ENCODE data around the gene AHI1. TPM values are rescaled to one million over a fixed set of nuclear protein-coding genes. Genes with fewer than 3 reads are reported as not detected.

Gene AHI1
- total RNA-seq, 1 experiment from 2014 or later = 14.1 TPM

DNA sequence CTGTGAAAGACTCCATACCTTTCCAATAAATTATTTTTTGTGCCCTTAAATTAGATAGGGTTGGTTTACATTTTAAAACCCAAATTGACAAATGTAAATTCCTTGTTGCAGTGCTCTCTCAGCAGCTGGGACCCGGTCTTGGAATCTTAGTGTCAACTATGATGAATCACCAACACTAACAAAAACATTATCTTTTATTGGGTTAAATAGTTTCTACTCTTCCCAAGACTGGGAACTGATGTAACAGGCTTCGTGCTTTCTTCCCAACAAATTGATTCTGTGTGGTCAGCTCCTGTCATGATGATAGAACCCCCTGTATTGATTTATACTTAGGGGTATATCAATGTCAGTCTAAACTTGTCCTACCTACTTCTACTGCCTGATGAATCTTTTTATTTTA is 23.2 kb upstream of the AHI1 start:
- DNase-seq = no peak
- Histone ChIP-seq H3K27me3 (ENCODE audit: low read length) (no peaks in the 10 kb centered on the region), H3K4me2 (ENCODE audit: low read depth, low read length, poor library complexity, severe bottlenecking) (no peak overlapping the region), H3K9me3 (ENCODE audit: low read length) (no peaks in the 10 kb centered on the region), H3K36me3 (ENCODE audit: insufficient read depth, low read length) (no peaks in the 10 kb centered on the region), H3K4me3 (ENCODE audit: low read length) (no peak overlapping the region), H3K79me2 (ENCODE audit: low read length) (no peaks in the 10 kb centered on the region), H3K27ac (ENCODE audit: low read length) (no peak overlapping the region), H3K9me2 (replicated peaks; ENCODE audit: insufficient read depth, low read length) (no peaks in the 10 kb centered on the region), H4K20me1 (ENCODE audit: insufficient read depth, low read depth, low read length) (no peaks in the 10 kb centered on the region), H3K9ac (ENCODE audit: low read length) (no peak overlapping the region), H3K4me1 (ENCODE audit: low read length) (no peaks in the 10 kb centered on the region), H2AFZ (ENCODE audit: low read length) (no peak overlapping the region)

DNA sequence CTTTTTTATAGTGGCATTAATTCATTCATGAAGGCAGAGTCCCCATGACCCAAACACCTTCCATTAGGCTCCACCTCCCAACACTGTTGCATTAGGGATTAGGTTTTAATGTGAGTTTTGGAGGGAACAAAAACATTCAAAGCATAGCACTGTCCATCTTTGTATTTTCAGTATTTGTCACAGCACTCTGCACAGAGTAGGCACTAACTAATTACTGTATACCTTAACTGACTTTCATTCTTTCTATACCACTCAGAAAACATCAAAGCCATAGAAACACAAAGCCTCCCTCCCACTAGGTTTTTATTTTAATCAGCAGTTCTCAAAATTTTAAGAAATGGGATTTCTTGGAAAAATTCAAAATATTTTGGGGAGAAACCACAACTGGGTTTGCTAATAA is 21.8 kb upstream of the AHI1 start:
- Histone ChIP-seq H3K9me3 (ENCODE audit: low read length) (no peaks in the 10 kb centered on the region), H3K4me1 (ENCODE audit: low read length) (no peaks in the 10 kb centered on the region), H2AFZ (ENCODE audit: low read length) (no peak overlapping the region), H3K27ac (ENCODE audit: low read length) (no peak overlapping the region), H3K4me2 (ENCODE audit: low read depth, low read length, poor library complexity, severe bottlenecking) (no peak overlapping the region), H3K27me3 (ENCODE audit: low read length) (no peaks in the 10 kb centered on the region), H3K79me2 (ENCODE audit: low read length) (no peaks in the 10 kb centered on the region), H3K9ac (ENCODE audit: low read length) (no peak overlapping the region), H3K4me3 (ENCODE audit: low read length) (no peak overlapping the region), H3K36me3 (ENCODE audit: insufficient read depth, low read length) (no peaks in the 10 kb centered on the region), H4K20me1 (ENCODE audit: insufficient read depth, low read depth, low read length) (no peaks in the 10 kb centered on the region), H3K9me2 (replicated peaks; ENCODE audit: insufficient read depth, low read length) (no peaks in the 10 kb centered on the region)
- no peak for DNase-seq

DNA sequence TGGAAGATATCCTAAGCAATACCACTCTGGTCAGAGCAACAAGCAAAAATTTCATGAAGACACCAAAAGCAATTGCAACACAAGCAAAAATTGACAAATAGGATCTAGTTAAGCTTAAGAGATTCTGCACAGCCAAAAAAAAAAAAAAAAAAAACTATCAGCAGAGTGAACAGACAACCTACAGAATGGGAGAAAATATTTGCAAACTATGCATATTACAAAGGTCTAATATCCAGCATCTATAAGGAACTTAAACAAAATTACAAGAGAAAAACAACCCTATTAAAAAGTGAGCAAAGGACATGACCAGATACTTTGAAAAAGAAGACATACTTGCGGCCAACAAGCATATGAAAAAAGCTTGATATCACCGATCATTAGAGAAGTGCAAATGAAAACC is 20.0 kb upstream of the AHI1 start:
- Histone ChIP-seq H3K27ac (ENCODE audit: low read length) (no peak overlapping the region), H3K79me2 (ENCODE audit: low read length) (no peaks in the 10 kb centered on the region), H3K36me3 (ENCODE audit: insufficient read depth, low read length) (no peaks in the 10 kb centered on the region), H3K4me2 (ENCODE audit: low read depth, low read length, poor library complexity, severe bottlenecking) (no peak overlapping the region), H3K9me3 (ENCODE audit: low read length) (no peaks in the 10 kb centered on the region), H3K4me3 (ENCODE audit: low read length) (no peak overlapping the region), H3K27me3 (ENCODE audit: low read length) (no peaks in the 10 kb centered on the region), H3K9ac (ENCODE audit: low read length) (no peak overlapping the region), H3K9me2 (replicated peaks; ENCODE audit: insufficient read depth, low read length) (no peaks in the 10 kb centered on the region), H2AFZ (ENCODE audit: low read length) (no peak overlapping the region), H3K4me1 (ENCODE audit: low read length) (no peaks in the 10 kb centered on the region), H4K20me1 (ENCODE audit: insufficient read depth, low read depth, low read length) (no peaks in the 10 kb centered on the region)
- DNase-seq = no peak

- H3K36me3 ChIP-seq (ENCODE audit: insufficient read depth, low read length) = no peaks in the 10 kb centered on the region
- H3K4me3 ChIP-seq (ENCODE audit: low read length) = no peak overlapping the region
- H3K9ac ChIP-seq (ENCODE audit: low read length) = no peak overlapping the region
- H3K27me3 ChIP-seq (ENCODE audit: low read length) = no peaks in the 10 kb centered on the region
- H3K9me2 ChIP-seq (replicated peaks; ENCODE audit: insufficient read depth, low read length) = no peaks in the 10 kb centered on the region
- no peaks in the 10 kb centered on the region for H3K4me1 ChIP-seq (ENCODE audit: low read length)
- H4K20me1 ChIP-seq (ENCODE audit: insufficient read depth, low read depth, low read length) = no peaks in the 10 kb centered on the region
- H3K79me2 ChIP-seq (ENCODE audit: low read length) = no peaks in the 10 kb centered on the region
- H2AFZ ChIP-seq (ENCODE audit: low read length) = no peak overlapping the region
- no peak overlapping the region for H3K4me2 ChIP-seq (ENCODE audit: low read depth, low read length, poor library complexity, severe bottlenecking)
- DNase-seq = no peak
- no peak overlapping the region for H3K27ac ChIP-seq (ENCODE audit: low read length)
- no peaks in the 10 kb centered on the region for H3K9me3 ChIP-seq (ENCODE audit: low read length)
Measured at GRCh38 chr6:135514706-135515105, 17.2 kb upstream of the AHI1 start.

DNA sequence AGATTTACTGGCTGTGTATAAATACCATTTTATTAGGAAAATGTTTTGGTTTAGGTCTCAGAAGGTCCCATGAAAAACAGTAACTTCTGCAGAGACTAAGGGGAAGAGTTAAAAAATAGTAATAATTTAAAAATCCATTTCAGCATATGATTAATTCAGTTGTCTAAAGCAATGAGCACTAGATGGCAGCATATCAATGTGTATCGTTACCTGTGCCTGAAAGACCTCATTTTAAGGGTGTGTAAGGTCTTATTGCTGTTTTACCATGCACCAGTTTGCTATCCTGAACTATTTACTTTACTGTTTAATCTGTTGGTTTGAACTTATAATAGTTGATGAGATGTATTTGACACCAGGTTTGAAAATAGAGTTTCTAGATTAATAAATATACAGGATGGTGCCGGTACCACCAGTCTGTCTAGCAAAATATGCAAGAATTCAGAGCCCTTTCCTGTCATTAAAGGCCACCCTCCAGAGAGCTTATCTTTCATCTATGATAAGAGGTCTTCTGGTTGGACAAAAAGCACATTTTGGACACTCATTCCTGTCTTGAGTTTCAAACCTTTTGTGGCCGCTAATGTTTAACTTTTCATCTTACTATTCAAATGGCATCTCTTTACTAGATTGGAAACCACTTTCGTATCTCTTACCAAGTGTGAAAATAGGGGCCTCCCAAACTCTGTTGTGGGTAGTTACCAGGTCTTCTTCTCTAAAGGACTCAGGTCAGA is 8.9 kb upstream of the AHI1 start:
- Histone ChIP-seq H3K4me3 (ENCODE audit: low read length) (no peak overlapping the region), H4K20me1 (ENCODE audit: insufficient read depth, low read depth, low read length) (no peaks in the 10 kb centered on the region), H3K4me1 (ENCODE audit: low read length) (no peaks in the 10 kb centered on the region), H3K27ac (ENCODE audit: low read length) (no peak overlapping the region), H3K4me2 (ENCODE audit: low read depth, low read length, poor library complexity, severe bottlenecking) (peak overlapping the region; percentile 14), H3K9ac (ENCODE audit: low read length) (no peak overlapping the region), H3K9me2 (replicated peaks; ENCODE audit: insufficient read depth, low read length) (no peaks in the 10 kb centered on the region), H2AFZ (ENCODE audit: low read length) (no peak overlapping the region), H3K9me3 (ENCODE audit: low read length) (no peaks in the 10 kb centered on the region), H3K36me3 (ENCODE audit: insufficient read depth, low read length) (no peaks in the 10 kb centered on the region), H3K27me3 (ENCODE audit: low read length) (no peaks in the 10 kb centered on the region), H3K79me2 (ENCODE audit: low read length) (no peaks in the 10 kb centered on the region)
- peak; percentile 72 for DNase-seq

- no peak for DNase-seq
- Histone ChIP-seq H3K9ac (ENCODE audit: low read length) (no peak overlapping the region), H4K20me1 (ENCODE audit: insufficient read depth, low read depth, low read length) (no peaks in the 10 kb centered on the region), H3K9me2 (replicated peaks; ENCODE audit: insufficient read depth, low read length) (no peaks in the 10 kb centered on the region), H3K36me3 (ENCODE audit: insufficient read depth, low read length) (no peaks in the 10 kb centered on the region), H3K4me1 (ENCODE audit: low read length) (no peaks in the 10 kb centered on the region), H3K4me3 (ENCODE audit: low read length) (no peak overlapping the region), H2AFZ (ENCODE audit: low read length) (no peak overlapping the region), H3K79me2 (ENCODE audit: low read length) (no peaks in the 10 kb centered on the region), H3K27me3 (ENCODE audit: low read length) (no peaks in the 10 kb centered on the region), H3K27ac (ENCODE audit: low read length) (no peak overlapping the region), H3K4me2 (ENCODE audit: low read depth, low read length, poor library complexity, severe bottlenecking) (no peak overlapping the region), H3K9me3 (ENCODE audit: low read length) (no peaks in the 10 kb centered on the region)
Measured at GRCh38 chr6:135505648-135506047, 8.1 kb upstream of the AHI1 start.

GRCh38 chr6:135505222-135505621 is 7.7 kb upstream of the AHI1 start:
- H3K4me1 ChIP-seq (ENCODE audit: low read length) = no peaks in the 10 kb centered on the region

GRCh38 chr6:135504734-135505133 is 7.2 kb upstream of the AHI1 start:
- H3K27me3 ChIP-seq (ENCODE audit: low read length) = no peaks in the 10 kb centered on the region
- no peaks in the 10 kb centered on the region for H3K9me3 ChIP-seq (ENCODE audit: low read length)
- no peaks in the 10 kb centered on the region for H4K20me1 ChIP-seq (ENCODE audit: insufficient read depth, low read depth, low read length)
- no peak overlapping the region for H3K4me2 ChIP-seq (ENCODE audit: low read depth, low read length, poor library complexity, severe bottlenecking)
- H3K9me2 ChIP-seq (replicated peaks; ENCODE audit: insufficient read depth, low read length) = no peaks in the 10 kb centered on the region
- no peak overlapping the region for H3K9ac ChIP-seq (ENCODE audit: low read length)
- H2AFZ ChIP-seq (ENCODE audit: low read length) = no peak overlapping the region
- DNase-seq = no peak
- no peak overlapping the region for H3K27ac ChIP-seq (ENCODE audit: low read length)
- H3K4me1 ChIP-seq (ENCODE audit: low read length) = no peaks in the 10 kb centered on the region
- H3K4me3 ChIP-seq (ENCODE audit: low read length) = no peak overlapping the region
- no peaks in the 10 kb centered on the region for H3K79me2 ChIP-seq (ENCODE audit: low read length)
- H3K36me3 ChIP-seq (ENCODE audit: insufficient read depth, low read length) = no peaks in the 10 kb centered on the region

More at GRCh38 chr6:135505222-135505621, 7.7 kb upstream of the AHI1 start:
- H3K79me2 ChIP-seq (ENCODE audit: low read length) = no peaks in the 10 kb centered on the region
- H3K27me3 ChIP-seq (ENCODE audit: low read length) = no peaks in the 10 kb centered on the region
- no peaks in the 10 kb centered on the region for H3K9me2 ChIP-seq (replicated peaks; ENCODE audit: insufficient read depth, low read length)
- no peak overlapping the region for H2AFZ ChIP-seq (ENCODE audit: low read length)
- no peaks in the 10 kb centered on the region for H4K20me1 ChIP-seq (ENCODE audit: insufficient read depth, low read depth, low read length)
- H3K36me3 ChIP-seq (ENCODE audit: insufficient read depth, low read length) = no peaks in the 10 kb centered on the region
- no peak overlapping the region for H3K4me3 ChIP-seq (ENCODE audit: low read length)
- no peak overlapping the region for H3K4me2 ChIP-seq (ENCODE audit: low read depth, low read length, poor library complexity, severe bottlenecking)
- H3K27ac ChIP-seq (ENCODE audit: low read length) = no peak overlapping the region
- no peaks in the 10 kb centered on the region for H3K9me3 ChIP-seq (ENCODE audit: low read length)
- no peak overlapping the region for H3K9ac ChIP-seq (ENCODE audit: low read length)
- DNase-seq = no peak

Data from Karpas-422 (cell line).